DOHH2 (cell line): Measurements from ENCODE around the gene STK16.

Source experiments
- CTCF ChIP-seq: fragments of 200-600 bp; sonication (generic); IDR thresholded peaks from one replicate; pipeline ENCODE4 v1.5.1; 2014; ENCODE audit warnings: antibody characterized with exemption, mild to moderate bottlenecking, low read depth, low read length; ENCODE audit not compliant: poor library complexity, severe bottlenecking
- EZH2phosphoT487 ChIP-seq: fragments of 200-600 bp; sonication (generic); IDR thresholded peaks from 2 replicates; pipeline ENCODE4 v1.6.1; 2017; ENCODE audit warnings: borderline replicate concordance, mild to moderate bottlenecking, antibody characterized with exemption, low read length, moderate library complexity, mixed read lengths

- TF ChIP-seq CTCF (no peak), EZH2phosphoT487 (no peak)
Observed at GRCh38 chr2:219299372-219299760, 54.1 kb downstream of the STK16 start.
